ENCODE results near the gene VIP.

GRCh38 chr6:152750694-152751093 is at the start of gene VIP:
- TF ChIP-seq EP300 (IDR thresholded peaks at IDR 0.05; ENCODE audit: borderline replicate concordance in 1 of 2, low read depth in 2 of 2, low read length in 2 of 2) (no peak), EZH2 (IDR thresholded peaks at IDR 0.05; ENCODE audit: low read depth, low read length, severe bottlenecking) (no peak), CTCF (IDR thresholded peaks at IDR 0.05; ENCODE audit: control extremely low read depth in 1 of 3, insufficient read depth in 1 of 3, low read depth in 1 of 3, low read length in 3 of 3) (no peak), CEBPB (IDR thresholded peaks at IDR 0.05; ENCODE audit: low read depth, low read length) (no peak), MAFK (IDR thresholded peaks at IDR 0.05; ENCODE audit: low read depth, low read length) (no peak)
